ENCODE data around the gene KNTC1.

DNA sequence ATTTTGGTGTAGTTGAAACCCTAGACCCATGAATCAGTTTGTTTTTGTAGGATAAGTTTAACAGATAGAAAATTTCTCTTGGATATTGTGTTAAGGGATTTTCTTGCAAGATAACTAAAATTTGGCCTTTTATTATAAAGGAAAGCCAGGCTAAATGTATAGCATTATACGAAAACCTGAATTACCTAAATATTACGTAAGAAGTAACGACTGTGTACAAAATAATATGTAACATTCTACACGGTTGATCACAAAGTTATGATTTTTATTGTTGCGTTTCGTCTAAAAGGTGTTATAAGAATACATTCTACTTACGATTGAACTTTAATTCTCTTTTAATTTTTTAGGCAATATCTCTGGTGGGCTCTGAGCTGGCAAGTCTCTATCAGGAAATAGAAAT lies 63.9 kb downstream of the KNTC1 start:
- TF ChIP-seq POLR2A (IDR thresholded peaks at IDR 0.05), result no peak
- TF ChIP-seq, protein P1, sequence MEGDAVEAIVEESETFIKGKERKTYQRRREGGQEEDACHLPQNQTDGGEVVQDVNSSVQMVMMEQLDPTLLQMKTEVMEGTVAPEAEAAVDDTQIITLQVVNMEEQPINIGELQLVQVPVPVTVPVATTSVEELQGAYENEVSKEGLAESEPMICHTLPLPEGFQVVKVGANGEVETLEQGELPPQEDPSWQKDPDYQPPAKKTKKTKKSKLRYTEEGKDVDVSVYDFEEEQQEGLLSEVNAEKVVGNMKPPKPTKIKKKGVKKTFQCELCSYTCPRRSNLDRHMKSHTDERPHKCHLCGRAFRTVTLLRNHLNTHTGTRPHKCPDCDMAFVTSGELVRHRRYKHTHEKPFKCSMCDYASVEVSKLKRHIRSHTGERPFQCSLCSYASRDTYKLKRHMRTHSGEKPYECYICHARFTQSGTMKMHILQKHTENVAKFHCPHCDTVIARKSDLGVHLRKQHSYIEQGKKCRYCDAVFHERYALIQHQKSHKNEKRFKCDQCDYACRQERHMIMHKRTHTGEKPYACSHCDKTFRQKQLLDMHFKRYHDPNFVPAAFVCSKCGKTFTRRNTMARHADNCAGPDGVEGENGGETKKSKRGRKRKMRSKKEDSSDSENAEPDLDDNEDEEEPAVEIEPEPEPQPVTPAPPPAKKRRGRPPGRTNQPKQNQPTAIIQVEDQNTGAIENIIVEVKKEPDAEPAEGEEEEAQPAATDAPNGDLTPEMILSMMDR (IDR thresholded peaks at IDR 0.05), result no peak
